MCF 10A (cell line): Measurements from ENCODE around the gene TMEM150C. TPM values are rescaled to one million over a fixed set of nuclear protein-coding genes. Genes with fewer than 3 reads are reported as not detected.
A peak's percentile ranks its signal among the peaks of the same experiment; 100 is the strongest.

Source experiments
- BruUV-seq: library from RNA; stranded (reverse); fragments of 400-500 nt; replicated peaks from 2 replicates; lab custom pipeline; 2021; lab: Mats Ljungman, UMichigan
- CTCF ChIA-PET: fragments of 300-600 bp; sonication (Branson Sonifier 250); formaldehyde crosslinking; extraction: SDS; loops from one replicate; lab custom pipeline; 2021; ENCODE audit warnings: antibody characterized with exemption, inconsistent platforms; lab: Yijun Ruan, JAX
- POLR2A ChIA-PET: fragments of 300-600, 350-650 bp; sonication (Branson Sonifier 250); formaldehyde crosslinking; extraction: SDS; loops from one replicate; lab custom pipeline; 2020; ENCODE audit warnings: antibody characterized with exemption, inconsistent platforms; lab: Yijun Ruan, JAX
- DNase-seq: peaks from one replicate; pipeline ENCODE4 v3.0.0-alpha.2; 2018; ENCODE audit not compliant: unreplicated experiment
- H3K27ac Mint-ChIP-seq: one replicate; pipeline ENCODE4 v1.8.0; 2022; ENCODE audit warnings: mild to moderate bottlenecking, low read depth, mixed read lengths; ENCODE audit not compliant: unreplicated experiment
- H3K27me3 Mint-ChIP-seq: one replicate; pipeline ENCODE4 v1.8.0; 2022; ENCODE audit warnings: mixed read lengths; ENCODE audit not compliant: insufficient read depth, unreplicated experiment
- H3K36me3 Mint-ChIP-seq: one replicate; pipeline ENCODE4 v1.8.0; 2022; ENCODE audit warnings: mild to moderate bottlenecking, moderate library complexity, mixed read lengths; ENCODE audit not compliant: insufficient read depth, unreplicated experiment
- H3K4me1 Mint-ChIP-seq: one replicate; pipeline ENCODE4 v1.8.0; 2022; ENCODE audit warnings: mixed read lengths; ENCODE audit not compliant: insufficient read depth, unreplicated experiment
- H3K4me3 Mint-ChIP-seq: one replicate; pipeline ENCODE4 v1.8.0; 2022; ENCODE audit warnings: mild to moderate bottlenecking, moderate library complexity, mixed read lengths; ENCODE audit not compliant: unreplicated experiment
- H3K9me3 Mint-ChIP-seq: one replicate; pipeline ENCODE4 v1.8.0; 2022; ENCODE audit warnings: mixed read lengths; ENCODE audit not compliant: unreplicated experiment
- intact Hi-C: fragments of 100-400 bp; cut with micrococcal nuclease; formaldehyde crosslinking; loops from 2 replicates; pipeline ENCODE4 v1.14.1; 2022
- total RNA-seq: library from RNA; stranded (reverse); gene quantifications from 2 replicates; pipeline ENCODE4 v1.2.3, GENCODE V29; 2022
- TF ChIP-seq, protein P1 (sequence below): fragments of 200-600 bp; IDR thresholded peaks from one replicate; pipeline ENCODE4 v1.8.0; 2022; ENCODE audit warnings: antibody characterized with exemption, mild to moderate bottlenecking; ENCODE audit not compliant: unreplicated experiment

Gene TMEM150C
- total RNA-seq, 1 experiment from 2014 or later = not detected

DNA sequence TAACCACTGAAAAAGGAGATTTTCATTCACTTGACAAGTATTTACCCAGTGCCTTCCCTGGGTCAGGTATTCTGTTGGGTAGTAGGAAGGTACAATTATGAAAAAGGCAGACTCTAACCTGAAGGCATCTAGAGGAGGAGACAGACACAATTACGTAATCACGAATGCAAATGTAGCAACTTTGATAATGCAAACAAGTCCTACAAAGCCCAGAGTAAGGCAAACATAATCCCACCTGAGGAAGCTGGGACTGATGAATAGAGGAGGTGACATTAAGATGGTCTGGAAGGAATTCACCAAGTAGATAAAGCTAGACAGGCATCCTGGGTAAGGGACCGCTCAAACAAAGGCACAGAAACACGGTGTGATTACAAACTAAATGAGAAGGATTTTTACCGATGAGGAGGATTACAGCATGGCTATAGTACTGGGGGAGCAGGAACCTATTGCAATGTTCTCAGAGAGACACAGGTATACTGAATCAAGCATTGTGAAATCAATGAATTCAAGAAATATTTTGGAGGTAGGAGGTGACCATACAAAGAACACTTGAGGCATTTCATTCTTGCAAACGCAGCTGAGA is 37.1 kb downstream of the TMEM150C start:
- peaks cover 14% of the 10 kb centered on the region for H3K27me3 Mint-ChIP-seq
- POLR2A ChIA-PET = interaction anchor here (0.6 to 0.7 kb wide), 3 partner anchors 9 to 1241 kb away, joined by 3 to 4 read pairs (median 3); no protein-coding TSS in a partner anchor
- H3K27ac Mint-ChIP-seq = no peak overlapping the region

DNA sequence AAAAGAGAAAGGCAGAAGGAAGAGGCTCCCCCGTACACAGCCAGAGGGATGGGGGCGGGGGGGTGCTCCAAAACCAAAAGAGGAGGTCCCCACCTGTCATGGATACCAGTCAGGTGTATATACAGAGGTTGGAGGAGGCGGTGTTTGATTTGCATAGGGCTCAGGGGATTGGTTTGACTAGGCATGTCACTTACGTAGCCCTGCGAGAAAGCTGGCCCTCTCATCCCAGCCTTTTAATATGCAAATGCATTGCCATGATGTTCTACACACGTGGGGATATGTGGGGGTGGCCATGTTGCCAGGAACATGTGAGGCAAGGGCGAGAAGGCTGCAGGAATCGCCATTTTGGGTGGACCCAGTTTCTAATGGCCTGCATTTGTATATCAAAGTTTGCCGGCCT is 38.6 kb downstream of the TMEM150C start:
- Mint-ChIP-seq H3K27ac (no peak overlapping the region), H3K27me3 (peaks cover 14% of the 10 kb centered on the region), H3K4me1 (peaks cover 10% of the 10 kb centered on the region), H3K4me3 (no peak overlapping the region), H3K9me3 (no peaks in the 10 kb centered on the region), H3K36me3 (peaks cover 5% of the 10 kb centered on the region)
- DNase-seq = no peak
- ChIA-PET CTCF (no interaction called here), POLR2A (interaction anchor here (0.6 to 0.7 kb wide), 2 partner anchors 13 to 167 kb away, joined by 3 to 4 read pairs; no protein-coding TSS in a partner anchor)
- TF ChIP-seq, protein P1, sequence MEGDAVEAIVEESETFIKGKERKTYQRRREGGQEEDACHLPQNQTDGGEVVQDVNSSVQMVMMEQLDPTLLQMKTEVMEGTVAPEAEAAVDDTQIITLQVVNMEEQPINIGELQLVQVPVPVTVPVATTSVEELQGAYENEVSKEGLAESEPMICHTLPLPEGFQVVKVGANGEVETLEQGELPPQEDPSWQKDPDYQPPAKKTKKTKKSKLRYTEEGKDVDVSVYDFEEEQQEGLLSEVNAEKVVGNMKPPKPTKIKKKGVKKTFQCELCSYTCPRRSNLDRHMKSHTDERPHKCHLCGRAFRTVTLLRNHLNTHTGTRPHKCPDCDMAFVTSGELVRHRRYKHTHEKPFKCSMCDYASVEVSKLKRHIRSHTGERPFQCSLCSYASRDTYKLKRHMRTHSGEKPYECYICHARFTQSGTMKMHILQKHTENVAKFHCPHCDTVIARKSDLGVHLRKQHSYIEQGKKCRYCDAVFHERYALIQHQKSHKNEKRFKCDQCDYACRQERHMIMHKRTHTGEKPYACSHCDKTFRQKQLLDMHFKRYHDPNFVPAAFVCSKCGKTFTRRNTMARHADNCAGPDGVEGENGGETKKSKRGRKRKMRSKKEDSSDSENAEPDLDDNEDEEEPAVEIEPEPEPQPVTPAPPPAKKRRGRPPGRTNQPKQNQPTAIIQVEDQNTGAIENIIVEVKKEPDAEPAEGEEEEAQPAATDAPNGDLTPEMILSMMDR = no peak
- intact Hi-C loops = no loop called here
- no TSS peak for BruUV-seq

More for the DNA sequence above, 37.1 kb downstream of the TMEM150C start:
- intact Hi-C loops = no loop called here
- TF ChIP-seq, protein P1 = no peak
- H3K36me3 Mint-ChIP-seq = peaks cover 5% of the 10 kb centered on the region
- peaks cover 10% of the 10 kb centered on the region for H3K4me1 Mint-ChIP-seq
- CTCF ChIA-PET = interaction anchor here (1.0 to 1.3 kb wide), 2 partner anchors 74 to 88 kb away, joined by 3 read pairs; no protein-coding TSS in a partner anchor
- BruUV-seq = no TSS peak
- H3K4me3 Mint-ChIP-seq = no peak overlapping the region
- peak; percentile 34 for DNase-seq
- H3K9me3 Mint-ChIP-seq = no peaks in the 10 kb centered on the region

DNA sequence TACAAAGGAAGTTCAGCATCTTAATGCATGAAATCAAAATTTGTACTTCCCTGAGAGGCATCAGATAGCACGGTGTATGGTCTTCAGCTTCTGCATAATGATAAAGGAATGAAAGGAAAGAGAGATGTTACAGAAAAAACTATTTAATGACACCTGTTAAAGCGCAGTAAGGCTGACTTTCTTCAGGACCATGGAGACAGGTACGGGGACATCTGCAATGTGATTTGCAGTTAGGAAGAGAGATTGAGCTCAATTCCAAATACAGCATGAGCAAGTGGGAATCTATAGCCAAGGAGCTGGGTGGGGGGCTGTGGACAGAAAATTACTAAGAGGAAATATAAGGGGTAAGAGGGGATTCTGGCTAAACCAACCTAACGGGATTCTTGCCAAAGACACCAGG is 39.3 kb downstream of the TMEM150C start:
- intact Hi-C loops = no loop called here
- ChIA-PET POLR2A (interaction anchor here (0.6 kb wide), 2 partner anchors 12 to 243 kb away, joined by 3 read pairs; no protein-coding TSS in a partner anchor), CTCF (interaction anchor here (1.0 kb wide), 1 partner anchor 11 kb away, joined by 3 read pairs; no protein-coding TSS in a partner anchor)
- Mint-ChIP-seq H3K36me3 (peaks cover 5% of the 10 kb centered on the region), H3K27ac (no peak overlapping the region), H3K27me3 (peaks cover 14% of the 10 kb centered on the region), H3K9me3 (no peaks in the 10 kb centered on the region), H3K4me1 (peaks cover 10% of the 10 kb centered on the region), H3K4me3 (no peak overlapping the region)
- TF ChIP-seq, protein P1 = no peak
- BruUV-seq = no TSS peak
- DNase-seq = no peak

DNA sequence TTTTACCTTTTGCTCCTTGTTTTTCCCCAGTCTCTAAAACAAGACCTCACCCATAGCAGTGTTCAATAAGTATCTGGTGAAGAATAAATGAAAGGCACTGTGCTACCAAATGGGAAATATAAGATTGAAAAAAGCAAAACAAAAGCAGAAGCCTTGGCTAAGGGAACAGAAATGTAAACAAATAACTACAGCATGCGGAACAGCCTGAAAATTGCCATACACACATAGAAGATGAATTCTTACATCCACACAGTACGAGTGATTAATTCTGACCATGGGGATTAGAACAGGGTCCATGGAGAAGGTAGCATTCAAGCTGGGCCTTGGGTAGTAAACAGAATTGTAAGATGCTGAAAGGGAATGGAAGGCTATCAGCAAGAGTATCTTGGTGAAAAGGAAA is 40.5 kb downstream of the TMEM150C start:
- ChIA-PET POLR2A (no interaction called here), CTCF (interaction anchor here (0.6 kb wide), 1 partner anchor 11 kb away, joined by 3 read pairs; no protein-coding TSS in a partner anchor)
- intact Hi-C loops = no loop called here
- DNase-seq = no peak
- Mint-ChIP-seq H3K27me3 (peaks cover 14% of the 10 kb centered on the region), H3K36me3 (peaks cover 5% of the 10 kb centered on the region), H3K4me1 (peaks cover 16% of the 10 kb centered on the region), H3K9me3 (no peaks in the 10 kb centered on the region), H3K4me3 (no peak overlapping the region), H3K27ac (no peak overlapping the region)
- TF ChIP-seq, protein P1 = no peak
- no TSS peak for BruUV-seq
